B cell (primary cell): ENCODE measurements around the gene FAM81A.

Experiments
- EZH2 ChIP-seq: IDR thresholded peaks from 2 replicates; pipeline ENCODE4 v1.6.1; 2012; ENCODE audit warnings: borderline replicate concordance, low read depth, mild to moderate bottlenecking, moderate library complexity, low read length; ENCODE audit not compliant: insufficient read depth, poor library complexity, severe bottlenecking
- TF ChIP-seq, protein P1 (sequence below): fragments of 200-600 bp; IDR thresholded peaks from one replicate; pipeline ENCODE4 v1.8.0; 2022; ENCODE audit warnings: antibody characterized with exemption, mild to moderate bottlenecking

DNA sequence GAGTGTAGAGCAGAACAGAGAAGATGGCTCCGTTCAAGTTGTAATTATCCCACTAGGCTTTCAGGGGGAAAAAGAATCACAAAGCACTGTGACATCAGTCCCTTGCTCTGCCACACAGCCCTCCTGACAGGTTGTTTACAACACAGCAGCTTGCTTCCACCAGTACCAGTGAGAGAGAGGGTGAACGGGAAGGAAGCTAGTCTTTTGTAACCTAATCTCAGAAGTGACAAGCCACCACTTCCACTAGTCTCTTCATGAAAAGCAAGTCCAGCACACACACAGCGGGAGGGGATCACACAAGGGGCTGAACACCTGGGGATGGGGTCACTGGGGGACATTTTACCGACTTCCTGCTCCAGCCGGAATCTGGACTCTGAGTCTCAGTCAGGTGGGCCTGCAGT is 86.3 kb downstream of the FAM81A start:
- TF ChIP-seq, protein P1, sequence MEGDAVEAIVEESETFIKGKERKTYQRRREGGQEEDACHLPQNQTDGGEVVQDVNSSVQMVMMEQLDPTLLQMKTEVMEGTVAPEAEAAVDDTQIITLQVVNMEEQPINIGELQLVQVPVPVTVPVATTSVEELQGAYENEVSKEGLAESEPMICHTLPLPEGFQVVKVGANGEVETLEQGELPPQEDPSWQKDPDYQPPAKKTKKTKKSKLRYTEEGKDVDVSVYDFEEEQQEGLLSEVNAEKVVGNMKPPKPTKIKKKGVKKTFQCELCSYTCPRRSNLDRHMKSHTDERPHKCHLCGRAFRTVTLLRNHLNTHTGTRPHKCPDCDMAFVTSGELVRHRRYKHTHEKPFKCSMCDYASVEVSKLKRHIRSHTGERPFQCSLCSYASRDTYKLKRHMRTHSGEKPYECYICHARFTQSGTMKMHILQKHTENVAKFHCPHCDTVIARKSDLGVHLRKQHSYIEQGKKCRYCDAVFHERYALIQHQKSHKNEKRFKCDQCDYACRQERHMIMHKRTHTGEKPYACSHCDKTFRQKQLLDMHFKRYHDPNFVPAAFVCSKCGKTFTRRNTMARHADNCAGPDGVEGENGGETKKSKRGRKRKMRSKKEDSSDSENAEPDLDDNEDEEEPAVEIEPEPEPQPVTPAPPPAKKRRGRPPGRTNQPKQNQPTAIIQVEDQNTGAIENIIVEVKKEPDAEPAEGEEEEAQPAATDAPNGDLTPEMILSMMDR, result no peak
- no peak for TF ChIP-seq EZH2
